Measurements from ENCODE around the gene IMP4. TPM values are rescaled to one million over a fixed set of nuclear protein-coding genes. Genes with fewer than 3 reads are reported as not detected.

The IMP4 gene
- polyA plus RNA-seq, 1 donor from 2014 or later = 78.0 TPM

Small RNA genes lying within 50 kb of the gene (small RNA-seq; reads per million reads assigned to genes)
- 0 reads per million in 3 experiments for gene AC132479.1

Other genes starting within 250 kb of the IMP4 start
- 1.0 and 2.3 TPM in 2 replicates for gene POTEF, start 213.7 kb upstream of the IMP4 start, polyA plus RNA-seq
- 22.8 and 24.2 TPM in 2 replicates for gene CCDC74B, start 197.8 kb upstream of the IMP4 start, polyA plus RNA-seq
- 40.6 and 56.1 TPM in 2 replicates for gene SMPD4, start 161.3 kb upstream of the IMP4 start, polyA plus RNA-seq
- 255 and 257 TPM in 2 replicates for gene MZT2B, start 160.6 kb upstream of the IMP4 start, polyA plus RNA-seq
- not detected in 2 replicates for gene TUBA3E, start 144.5 kb upstream of the IMP4 start, polyA plus RNA-seq
- gene PTPN18, start 13.2 kb downstream of the IMP4 start, polyA plus RNA-seq = 4.2 and 13.3 TPM in 2 replicates
- gene POTEI, start 166.4 kb downstream of the IMP4 start, polyA plus RNA-seq = 0.25 and 0.48 TPM in 2 replicates
- gene CFC1B, start 178.3 kb downstream of the IMP4 start, polyA plus RNA-seq = not detected in 2 replicates

All from neural cell (in vitro differentiated cells).